BJ (cell line): ENCODE results near the gene MMP13. TPM values are rescaled to one million over a fixed set of nuclear protein-coding genes. Genes with fewer than 3 reads are reported as not detected.

ENCODE experiments used
- CTCF ChIA-PET: fragments of 350-600 bp; formaldehyde crosslinking; extraction: SDS; loops from one replicate; lab custom pipeline; 2021; ENCODE audit warnings: antibody characterized with exemption, inconsistent platforms; lab: Yijun Ruan, JAX
- POLR2A ChIA-PET: fragments of 300-600 bp; sonication (Branson Sonifier 250); formaldehyde crosslinking; extraction: SDS; loops from one replicate; lab custom pipeline; 2021; ENCODE audit warnings: antibody characterized with exemption; lab: Charles Lee
- DNase-seq: peaks from one replicate; pipeline ENCODE4 v3.0.0-alpha.2; 2011; ENCODE audit warnings: low read depth
- H3K27me3 ChIP-seq: 2 replicates; pipeline ENCODE4 v1.6.0; 2011; ENCODE audit warnings: low read length; ENCODE audit not compliant: control insufficient read depth, insufficient read depth
- H3K36me3 ChIP-seq: 2 replicates; pipeline ENCODE4 v1.5.1; 2011; ENCODE audit warnings: low read length; ENCODE audit not compliant: control insufficient read depth, insufficient read depth
- H3K4me3 ChIP-seq: 2 replicates; pipeline ENCODE4 v1.5.1; 2011; ENCODE audit warnings: low read depth, mild to moderate bottlenecking, control low read depth, low read length
- CTCF ChIP-seq: IDR thresholded peaks from 2 replicates; pipeline ENCODE4 v1.5.1; 2011; ENCODE audit warnings: low read depth, mild to moderate bottlenecking, control low read depth, inconsistent platforms, low read length, moderate library complexity; ENCODE audit not compliant: insufficient read depth
- polyA plus RNA-seq: library from polyadenylated mRNA; depleted of rRNA; stranded (reverse); fragments of >200 nt; gene quantifications from 2 replicates; pipeline ENCODE4 v1.2.3, GENCODE V29; 2011

The MMP13 gene
- polyA plus RNA-seq, 1 experiment: not detected

GRCh38 chr11:102932678-102933077 is 22.9 kb downstream of the MMP13 start:
- Histone ChIP-seq H3K4me3 (no peak overlapping the region), H3K27me3 (no peaks in the 10 kb centered on the region; the same call in 1 of the 2 replicates), H3K36me3 (no peaks in the 10 kb centered on the region)
- no peak for DNase-seq
- POLR2A ChIA-PET: no interaction called here
- CTCF ChIA-PET: interaction anchor here (1.2 to 2.2 kb wide), 3 partner anchors 9 to 102 kb away, joined by 4 to 7 read pairs (median 7); no protein-coding TSS in a partner anchor
- TF ChIP-seq CTCF: no peak

DNA sequence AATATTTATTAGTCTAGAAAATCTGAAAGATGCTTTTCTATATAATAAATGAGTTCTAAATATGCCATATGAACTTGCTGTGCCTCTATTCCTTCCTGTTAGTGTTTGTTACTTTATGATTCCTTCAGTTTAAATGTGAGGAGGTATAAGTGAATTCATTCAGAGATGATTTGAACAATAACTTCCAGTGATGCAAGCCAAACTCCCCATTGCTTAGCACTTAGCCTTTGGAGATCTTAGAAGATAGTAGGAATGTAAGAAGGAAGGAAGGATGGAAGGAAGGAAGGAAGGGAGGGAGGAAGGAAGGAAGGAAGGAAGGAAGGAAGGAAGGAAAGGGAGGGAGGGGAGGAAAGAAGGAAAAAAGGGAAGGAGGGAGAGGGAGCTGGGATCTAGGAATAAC is 25.1 kb downstream of the MMP13 start:
- POLR2A ChIA-PET: no interaction called here
- Histone ChIP-seq H3K27me3 (no peaks in the 10 kb centered on the region; the same call in 1 of the 2 replicates), H3K36me3 (no peaks in the 10 kb centered on the region), H3K4me3 (no peak overlapping the region)
- no peak for DNase-seq
- no peak for TF ChIP-seq CTCF
- CTCF ChIA-PET: interaction anchor here (0.6 to 3.2 kb wide), 6 partner anchors 10 to 117 kb away, joined by 3 to 19 read pairs (median 3); no protein-coding TSS in a partner anchor

GRCh38 chr11:102929972-102930371 is 25.6 kb downstream of the MMP13 start:
- Histone ChIP-seq H3K36me3 (no peaks in the 10 kb centered on the region), H3K27me3 (no peaks in the 10 kb centered on the region; the same call in 1 of the 2 replicates), H3K4me3 (no peak overlapping the region)
- no peak for TF ChIP-seq CTCF
- POLR2A ChIA-PET: no interaction called here
- CTCF ChIA-PET: interaction anchor here (1.1 to 3.2 kb wide), 3 partner anchors 10 to 15 kb away, joined by 3 to 19 read pairs (median 3); no protein-coding TSS in a partner anchor
- DNase-seq: no peak

DNA sequence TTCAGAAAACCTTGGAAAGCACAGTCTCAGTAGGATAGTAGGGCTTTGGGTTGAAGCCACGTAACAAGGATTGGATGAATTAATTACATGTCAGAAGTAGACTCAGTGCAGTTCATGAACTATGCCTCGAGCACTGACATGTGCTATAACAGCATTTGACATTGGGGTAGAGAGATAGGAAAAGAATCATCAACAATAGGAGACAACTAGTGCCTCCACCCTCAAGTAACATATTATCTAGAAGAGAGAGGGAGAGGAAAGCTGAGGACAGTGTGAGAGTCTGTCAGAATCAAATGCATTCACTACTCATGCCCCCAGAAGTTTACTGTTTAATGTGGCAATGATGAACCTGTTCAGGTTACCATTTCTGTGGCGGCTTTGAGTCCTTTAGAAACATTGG is 26.4 kb downstream of the MMP13 start:
- TF ChIP-seq CTCF: no peak
- Histone ChIP-seq H3K36me3 (no peaks in the 10 kb centered on the region), H3K27me3 (no peaks in the 10 kb centered on the region; the same call in 1 of the 2 replicates), H3K4me3 (no peak overlapping the region)
- no peak for DNase-seq
- ChIA-PET POLR2A (no interaction called here), CTCF (interaction anchor here (1.1 to 3.2 kb wide), 4 partner anchors 9 to 14 kb away, joined by 3 to 19 read pairs (median 4); no protein-coding TSS in a partner anchor)

GRCh38 chr11:102928247-102928646 is 27.3 kb downstream of the MMP13 start:
- ChIA-PET CTCF (interaction anchor here (1.0 to 3.5 kb wide), 5 partner anchors 9 to 16 kb away, joined by 4 to 16 read pairs (median 6); no protein-coding TSS in a partner anchor), POLR2A (no interaction called here)
- TF ChIP-seq CTCF: no peak
- no peak overlapping the region for H3K4me3 ChIP-seq
- no peaks in the 10 kb centered on the region for H3K36me3 ChIP-seq
- DNase-seq: no peak
- no peaks in the 10 kb centered on the region; the same call in 1 of the 2 replicates for H3K27me3 ChIP-seq
